Measurements from ENCODE around the gene WDFY4.

WDFY4 gene

DNA sequence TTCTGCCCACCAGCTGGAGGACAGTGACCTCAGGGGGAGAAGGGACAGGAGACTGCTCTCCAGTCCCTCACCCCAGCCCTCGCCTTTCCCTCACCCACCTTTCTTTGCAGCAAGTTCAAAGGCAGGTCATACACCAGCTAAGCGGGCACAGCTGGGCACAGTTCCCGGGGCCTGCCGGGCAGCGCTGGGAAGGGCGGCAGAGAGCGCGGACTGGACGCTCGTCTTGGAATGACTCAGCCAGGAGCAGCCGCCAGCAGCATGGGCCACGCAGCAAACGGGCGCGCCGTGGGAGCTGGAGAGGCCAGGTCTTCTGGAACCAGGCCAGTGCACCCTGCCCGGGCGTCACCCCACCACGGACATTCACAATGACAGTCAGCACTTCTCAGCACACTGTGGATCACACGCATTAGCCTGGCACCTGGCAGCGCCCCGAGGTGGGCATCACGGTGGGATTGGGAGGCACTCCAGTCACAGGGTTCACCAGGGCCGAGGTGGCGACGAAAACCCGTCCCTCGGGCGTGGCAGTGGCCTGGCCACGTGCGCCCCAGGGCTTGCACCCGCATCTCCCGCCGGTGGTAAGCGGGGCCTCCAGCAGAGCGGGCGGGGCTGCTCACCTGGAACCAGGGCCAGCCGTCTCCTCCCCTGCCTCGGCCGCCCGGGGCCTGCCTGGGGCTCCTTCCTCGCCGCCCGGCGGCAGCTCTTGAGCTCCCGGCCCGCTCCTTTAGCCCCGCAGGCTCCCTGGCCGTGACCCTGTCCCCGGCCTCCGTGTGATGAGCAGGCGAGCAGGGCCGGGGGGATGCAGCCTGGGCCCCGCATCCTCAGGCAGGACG is 29.0 kb upstream of the WDFY4 start:
- no peak for DNase-seq

DNA sequence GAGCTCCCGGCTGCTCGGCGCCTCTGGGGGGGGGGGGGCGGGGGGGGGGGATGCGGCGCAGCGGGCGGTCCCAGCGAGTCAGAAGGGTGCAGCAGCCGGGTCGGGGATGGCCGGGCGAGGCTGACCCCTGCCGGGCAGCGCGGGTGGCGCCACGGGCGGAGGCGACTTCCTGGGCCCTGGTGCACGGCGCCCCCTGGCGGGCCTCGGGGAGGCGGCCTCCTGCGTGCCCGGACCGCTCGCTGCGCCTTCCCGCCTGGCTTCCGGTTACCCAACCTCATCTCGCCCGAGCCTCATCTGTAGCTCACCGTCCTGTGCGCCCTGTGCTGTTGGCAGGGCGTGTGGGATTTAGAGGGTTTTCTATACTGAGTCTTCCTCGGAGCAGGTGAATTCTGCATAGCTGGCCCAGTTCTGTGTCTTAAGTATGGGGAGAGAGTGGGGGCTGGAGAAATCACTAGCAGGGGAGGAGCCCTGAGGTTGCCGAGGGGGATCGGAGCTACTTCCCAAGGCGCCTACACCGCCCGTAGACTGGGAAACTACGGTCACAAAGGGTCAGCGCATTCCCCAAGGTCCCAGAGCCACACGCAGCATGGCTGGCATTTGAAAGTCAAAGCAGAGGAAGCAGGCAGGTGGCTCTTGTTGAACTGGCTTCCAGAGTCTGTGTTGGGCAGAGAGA is 28.3 kb upstream of the WDFY4 start:
- peak; percentile 18 to 55 for DNase-seq

DNA sequence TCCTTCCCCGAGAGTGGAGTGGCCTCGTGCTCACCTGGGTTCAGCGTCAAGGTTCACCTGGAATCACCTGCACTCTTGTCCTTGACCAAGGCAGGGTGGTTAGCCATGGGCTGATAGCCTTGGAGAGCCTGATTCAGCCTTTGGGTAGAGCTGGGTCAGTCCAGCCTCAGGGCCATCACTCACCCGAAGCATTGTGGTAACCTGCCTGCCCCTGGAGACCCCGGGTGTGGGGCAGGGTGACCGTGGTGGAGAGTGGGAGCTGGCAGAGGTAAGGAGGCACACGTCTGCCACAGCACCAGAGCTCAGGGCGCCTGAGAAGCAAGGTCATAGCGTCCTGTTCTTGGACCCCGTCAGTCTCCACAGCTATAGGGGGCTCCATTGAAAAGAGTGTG is 27.8 kb upstream of the WDFY4 start:
- no peak for DNase-seq

DNA sequence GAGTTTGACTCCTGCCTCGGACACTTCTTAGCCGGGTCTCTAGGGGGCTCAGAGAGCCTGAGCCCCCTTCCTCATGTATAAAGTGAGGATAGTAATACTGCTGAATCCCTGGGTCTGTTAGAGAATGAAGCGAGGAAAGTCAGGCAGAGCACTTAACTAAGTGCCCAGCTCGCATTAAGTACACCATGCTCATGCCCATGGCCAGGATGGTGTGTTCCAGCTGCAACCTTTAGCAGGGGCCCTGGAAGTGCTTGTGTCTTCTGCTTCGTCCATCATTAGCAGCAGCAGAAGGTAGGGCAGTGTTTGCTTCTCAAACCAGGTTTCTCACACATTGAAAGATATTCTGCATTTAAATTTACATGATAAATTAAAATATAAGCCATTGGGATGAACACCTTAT is 27.3 kb upstream of the WDFY4 start:
- DNase-seq, result no peak

DNA sequence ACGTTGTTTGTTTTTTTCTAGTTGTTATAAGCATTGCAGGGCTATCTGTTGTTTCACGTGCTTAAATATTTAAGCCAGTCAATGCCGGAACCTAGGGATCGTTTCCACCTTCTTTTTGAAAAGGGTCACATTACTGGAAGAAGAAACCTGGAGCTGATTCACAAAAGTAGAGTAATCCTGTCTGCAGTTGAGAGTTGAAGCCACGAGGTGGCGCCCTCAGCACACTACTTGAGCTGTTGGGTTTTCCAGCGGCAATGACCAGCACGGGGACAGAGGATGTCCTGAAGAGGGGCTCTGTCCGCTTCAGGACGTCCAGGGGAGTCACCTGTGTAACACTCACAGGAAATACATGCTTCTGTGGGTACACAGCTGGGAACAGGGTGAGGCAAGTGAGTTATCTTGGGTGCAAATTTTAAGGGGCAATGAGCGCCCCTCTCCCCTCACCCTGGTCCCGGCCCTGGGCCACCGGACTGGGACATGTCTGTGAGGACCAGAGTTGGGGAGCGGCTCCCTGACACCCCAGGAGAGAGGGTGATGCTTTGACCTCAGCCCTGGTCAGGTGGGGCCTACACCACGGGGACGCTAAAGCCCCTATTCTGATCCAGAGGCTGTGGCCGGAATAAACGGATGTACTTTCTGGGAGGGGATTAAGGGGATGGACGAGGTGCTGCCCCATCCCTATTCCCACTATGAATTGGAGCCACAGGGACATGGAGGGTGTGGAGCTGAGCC is 26.3 kb upstream of the WDFY4 start:
- peak; percentile 14 to 31 for DNase-seq

DNA sequence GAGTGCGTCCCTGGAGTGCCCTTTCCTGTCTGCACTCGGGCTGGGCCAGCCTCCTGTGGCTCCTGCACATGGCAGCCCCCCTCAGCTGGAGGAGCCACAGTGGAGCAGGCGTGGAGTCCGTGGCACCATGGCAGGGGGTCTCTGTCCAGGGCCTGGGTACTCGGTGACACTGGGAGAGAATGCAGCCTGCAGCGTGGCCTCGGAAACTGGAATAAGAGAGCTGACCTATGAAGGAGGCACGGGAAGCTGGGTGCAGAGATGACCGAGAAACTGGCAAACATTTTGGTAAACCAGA is 25.8 kb upstream of the WDFY4 start:
- no peak for DNase-seq

DNA sequence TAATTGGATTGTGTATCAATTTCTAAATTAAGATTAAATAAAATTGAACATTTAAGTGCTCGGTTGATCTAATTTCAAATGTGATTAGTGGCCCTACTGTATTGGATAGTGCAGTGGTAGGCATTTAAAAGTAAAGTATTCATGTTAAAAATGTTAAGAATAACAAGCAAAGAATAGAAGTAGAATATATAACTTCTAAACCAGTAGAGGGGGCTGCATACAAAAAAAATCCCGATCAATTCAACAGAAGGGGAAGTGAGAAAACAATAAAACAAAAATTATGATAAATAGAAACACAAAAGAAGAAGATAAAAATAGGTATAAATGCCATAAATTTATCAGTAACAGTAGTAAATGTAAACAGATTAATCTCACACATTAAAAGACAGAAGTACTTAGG is 24.9 kb upstream of the WDFY4 start:
- DNase-seq, result no peak

DNA sequence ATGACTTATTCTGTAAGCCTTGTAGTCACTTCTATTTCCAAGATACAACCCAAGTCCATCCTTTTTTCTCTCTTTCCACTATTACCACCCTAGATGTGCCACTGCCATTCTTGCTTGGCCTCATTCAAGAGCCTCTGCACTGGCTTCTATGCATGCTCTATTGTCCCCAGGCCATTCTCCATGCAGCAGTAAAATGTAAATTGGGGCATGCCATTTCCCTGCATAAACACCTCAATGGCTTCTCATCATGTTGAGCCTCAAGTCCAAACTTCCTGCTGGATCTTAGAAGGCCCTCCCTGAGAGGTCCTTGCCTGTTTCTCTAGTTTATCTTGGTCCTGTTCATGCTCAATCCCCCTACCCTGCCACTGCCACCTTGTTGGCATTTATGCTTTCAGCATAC is 23.2 kb upstream of the WDFY4 start:
- DNase-seq, result no peak

DNA sequence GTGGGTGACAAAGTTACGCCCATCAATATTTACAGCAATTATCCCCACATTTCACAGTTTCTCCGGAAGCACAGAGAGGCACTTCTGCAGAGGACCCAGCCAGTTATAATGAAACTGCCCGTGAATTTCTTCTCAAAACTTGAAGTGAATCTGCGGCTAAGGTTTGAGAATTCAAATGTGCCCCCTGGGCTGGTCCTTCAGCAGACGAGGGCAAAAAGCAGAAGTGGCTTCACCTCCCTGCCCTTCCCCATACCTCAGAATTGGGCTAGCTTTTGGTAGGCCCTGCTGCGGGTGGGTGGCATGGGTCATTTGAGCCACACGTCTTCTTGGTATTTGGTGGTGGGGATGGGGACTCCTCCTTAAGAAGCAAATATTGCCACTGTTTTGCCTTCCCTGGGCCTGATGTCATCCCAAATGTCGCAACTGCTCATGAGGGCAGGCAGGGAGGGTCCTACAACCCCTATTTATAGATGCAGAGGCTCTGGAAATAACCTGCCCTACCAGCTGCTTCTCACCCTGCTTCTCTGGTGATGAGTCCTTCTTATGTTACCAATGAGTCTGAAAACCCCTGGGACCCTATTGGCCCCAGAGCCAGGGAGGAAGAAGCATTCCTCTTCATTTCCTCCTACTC is 16.6 kb upstream of the WDFY4 start:
- no peak for DNase-seq

DNA sequence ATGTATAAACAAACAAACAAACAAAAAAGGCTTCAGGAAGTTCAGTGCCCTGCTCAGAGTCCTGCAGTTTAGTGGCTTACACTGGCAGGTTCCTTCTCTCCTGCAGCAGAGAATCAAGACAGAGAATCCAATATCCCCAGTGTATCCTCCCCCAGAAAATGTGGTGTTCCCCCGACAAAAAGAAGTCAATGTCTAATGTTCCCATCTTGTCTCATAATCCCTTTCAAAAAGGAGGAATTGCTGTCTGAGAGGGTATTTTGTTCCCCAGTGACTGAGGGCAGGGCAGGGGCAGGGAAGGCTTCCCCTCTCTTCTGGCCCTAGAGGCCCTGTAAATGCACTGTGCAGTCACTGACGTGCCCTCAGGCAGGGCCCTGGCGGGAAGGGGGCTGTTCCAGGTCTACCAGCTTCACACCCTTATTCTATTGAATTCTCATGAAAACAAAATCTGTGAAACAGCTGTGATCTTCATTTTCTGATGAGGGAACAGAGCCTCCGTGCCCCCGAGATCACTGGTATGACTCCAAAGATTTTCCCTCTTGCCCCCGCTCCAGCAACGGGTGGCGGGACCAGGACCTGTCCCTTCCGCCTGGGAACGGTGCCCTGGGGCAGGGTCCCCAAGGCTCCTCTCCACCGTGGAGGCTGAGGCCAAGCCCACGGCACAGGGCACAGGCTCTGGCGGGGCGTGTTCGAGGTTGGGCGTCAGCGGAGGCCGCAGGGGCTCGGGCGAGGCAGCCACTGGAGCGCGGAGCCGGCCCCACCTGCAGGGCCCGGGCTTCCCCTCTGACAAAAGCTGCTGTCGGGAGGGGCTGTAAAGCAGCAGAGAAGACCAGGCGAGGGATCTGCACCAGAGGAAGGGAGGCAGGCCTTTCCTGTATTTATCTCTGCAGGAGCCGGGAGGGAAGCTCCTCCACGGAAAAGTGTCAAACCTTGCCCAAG is 13.4 kb upstream of the WDFY4 start:
- no peak for DNase-seq

DNA sequence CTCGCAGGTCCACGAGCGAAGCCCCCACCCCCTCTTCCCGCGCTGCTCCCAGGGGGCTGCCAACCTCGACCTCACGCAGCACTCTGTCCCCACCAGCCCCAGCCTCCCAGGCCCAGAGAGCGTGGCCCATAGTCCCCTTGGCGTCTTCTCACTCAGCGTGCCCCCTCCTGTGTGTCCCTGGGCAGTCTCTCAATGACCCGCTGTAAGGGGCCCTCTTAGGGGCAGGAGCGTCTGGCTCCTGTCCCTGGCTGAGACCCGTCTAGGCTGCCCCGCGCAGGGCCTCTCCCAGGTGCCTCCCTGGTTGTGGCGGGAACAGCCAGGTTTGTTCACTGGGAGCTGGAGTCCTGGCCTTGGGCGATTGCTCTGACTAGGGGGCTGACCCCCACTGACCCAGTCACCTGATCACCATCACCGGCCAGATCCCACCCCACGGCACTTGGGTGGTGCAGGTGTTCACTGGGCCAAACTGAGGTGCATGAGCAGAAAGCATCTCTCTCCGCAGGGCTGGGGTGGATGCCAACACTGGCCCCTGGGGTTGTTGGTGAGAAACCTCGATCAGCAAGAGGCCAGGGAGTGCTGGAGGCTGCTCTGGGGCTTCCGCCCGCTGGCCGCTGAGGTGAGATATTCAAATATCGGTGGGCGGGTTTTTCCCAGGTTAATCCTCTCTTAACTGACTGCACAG is 12.6 kb upstream of the WDFY4 start:
- DNase-seq, result no peak

DNA sequence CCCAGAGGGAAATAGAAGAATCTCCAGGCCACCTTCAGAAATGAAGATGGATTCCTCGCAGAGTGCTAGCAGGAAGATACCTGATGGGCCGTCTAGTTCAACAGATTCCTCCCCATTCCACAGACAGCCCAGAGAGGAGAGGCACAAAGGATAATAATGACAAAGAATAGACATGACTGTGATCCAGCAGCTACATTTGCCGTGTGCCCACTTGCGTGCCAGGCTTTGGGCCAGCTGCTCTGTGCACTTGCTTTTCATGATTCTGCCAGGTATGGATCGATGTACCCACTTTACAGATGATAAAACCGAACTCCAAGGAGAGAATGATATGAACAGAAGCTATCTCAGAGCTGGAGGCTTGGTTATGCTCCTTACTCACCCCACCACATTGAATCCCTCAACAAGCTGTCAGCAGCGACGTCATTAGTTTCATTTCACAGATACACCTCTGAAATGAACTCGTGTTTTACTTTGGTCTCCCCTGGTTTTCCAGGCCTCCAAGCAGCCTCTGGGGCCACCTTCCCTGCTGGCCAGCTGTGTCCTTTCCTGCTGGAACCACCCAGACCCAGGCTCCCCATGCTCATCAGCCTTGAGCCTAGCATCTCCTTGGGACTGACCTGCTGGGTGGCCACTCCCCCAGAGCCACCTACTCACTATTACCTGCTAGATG is 11.9 kb upstream of the WDFY4 start:
- no peak for DNase-seq

DNA sequence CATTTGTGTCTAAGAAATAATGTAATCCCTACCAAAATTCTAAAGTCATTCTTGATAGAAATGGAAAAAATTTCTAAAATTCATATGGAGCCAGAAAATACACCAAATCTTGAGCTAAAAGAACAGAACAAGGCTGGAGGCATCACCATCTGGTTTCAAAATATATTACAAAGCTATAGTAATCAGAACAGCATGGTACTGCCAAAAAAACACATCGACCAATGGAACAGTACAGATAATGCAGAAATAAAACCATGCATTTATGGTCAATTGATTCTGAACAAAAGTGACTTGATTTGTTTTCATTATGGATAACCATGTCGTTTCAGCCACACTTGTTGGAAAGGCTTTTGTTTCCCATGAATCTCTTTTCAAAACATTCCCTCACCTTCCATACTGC is 7.0 kb upstream of the WDFY4 start:
- no peak for DNase-seq

DNA sequence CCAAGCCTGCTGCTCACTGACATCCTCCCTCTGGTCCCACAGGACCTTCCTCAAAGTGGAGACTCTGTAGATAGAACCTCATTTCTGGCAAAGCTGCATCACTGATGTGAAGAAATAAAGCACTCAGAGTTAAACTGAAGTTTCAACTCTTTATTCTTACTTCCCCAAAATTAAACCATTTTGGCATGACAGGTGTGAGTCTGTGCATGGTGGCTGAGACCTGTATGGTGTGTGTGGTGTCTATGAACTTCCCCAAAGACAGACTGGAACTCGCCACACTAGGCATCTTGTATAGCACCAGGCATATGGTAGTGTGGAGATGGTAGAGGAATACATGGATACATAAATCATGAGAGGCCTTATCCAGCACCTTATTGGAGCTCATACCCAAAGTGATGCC is 6.6 kb upstream of the WDFY4 start:
- no peak for DNase-seq

DNA sequence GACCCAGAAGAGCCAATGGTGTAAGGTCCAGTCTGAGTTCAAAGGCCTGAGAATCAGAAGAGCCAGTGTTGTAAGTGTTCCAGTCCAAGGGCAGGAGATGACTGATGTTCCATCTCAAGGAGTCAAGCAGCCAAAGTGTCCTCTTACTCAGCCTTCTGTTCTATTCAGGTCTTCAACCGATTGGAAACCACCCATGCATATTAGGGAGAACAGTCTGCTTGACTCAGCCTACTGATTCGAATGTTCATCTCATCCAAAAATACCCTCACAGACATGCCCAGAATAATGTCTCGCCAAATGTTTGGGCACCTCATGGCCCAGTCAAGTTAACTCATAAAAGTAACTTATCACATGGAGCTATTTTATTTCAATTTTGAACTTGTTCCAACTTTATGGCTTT is 2.9 kb upstream of the WDFY4 start:
- no peak for DNase-seq

DNA sequence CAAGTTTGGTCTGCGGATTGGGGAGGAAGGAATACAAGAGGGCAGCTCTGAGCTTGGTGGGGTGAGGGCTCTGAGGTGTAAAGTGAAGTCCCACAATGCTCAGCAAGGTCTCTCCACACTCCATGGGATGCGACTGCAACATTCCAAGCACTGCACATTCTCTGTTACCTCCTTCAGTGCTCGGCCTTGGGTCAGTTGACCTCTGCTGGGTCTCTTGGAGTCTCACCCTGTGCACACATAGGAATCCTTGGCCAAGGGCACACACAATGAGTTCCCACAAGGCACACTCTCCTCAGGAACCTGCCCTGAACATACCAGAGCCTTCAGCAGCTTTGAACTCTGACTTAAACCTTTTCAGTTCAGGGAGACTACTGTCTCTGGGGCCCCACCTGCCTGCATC is 2.4 kb upstream of the WDFY4 start:
- no peak for DNase-seq

DNA sequence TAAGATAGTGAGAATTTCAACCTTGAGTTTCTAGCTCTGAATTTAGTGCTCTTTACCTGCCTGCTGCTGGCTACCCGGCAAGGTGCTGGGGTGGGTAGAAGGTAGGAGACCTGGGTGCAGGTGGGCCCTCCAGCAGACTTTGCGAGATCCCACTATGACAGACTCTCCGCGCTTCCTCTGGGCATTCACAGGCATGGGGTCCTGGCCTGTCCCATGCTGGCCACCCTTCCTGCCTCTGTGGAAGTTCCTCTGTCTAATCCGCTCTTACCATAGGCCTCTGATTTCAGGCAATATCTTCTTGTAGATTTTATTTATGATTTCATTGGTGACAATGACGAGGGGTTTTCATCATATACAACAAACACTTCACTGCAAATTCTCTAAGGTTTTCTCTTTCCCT is 1.2 kb upstream of the WDFY4 start:
- DNase-seq, result no peak

DNA sequence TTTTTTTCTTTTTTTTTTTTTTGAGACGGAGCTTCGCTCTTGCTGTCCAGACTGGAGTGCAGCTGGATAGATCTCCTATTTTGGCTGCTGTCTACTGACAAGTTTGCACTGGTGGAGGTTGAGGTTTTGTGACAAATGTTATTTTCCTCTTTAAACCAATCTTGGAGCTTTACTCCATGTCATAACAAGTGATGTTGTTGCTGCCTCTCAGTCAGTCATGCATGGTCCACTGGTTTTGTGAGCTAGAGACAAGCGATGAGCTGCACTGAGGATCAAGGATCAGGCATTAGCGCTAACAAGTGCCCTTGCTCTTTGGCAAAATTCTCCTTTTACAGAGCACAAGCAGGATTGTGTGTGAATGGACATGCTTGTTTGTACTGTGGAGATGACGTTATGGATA is 805 bp upstream of the WDFY4 start:
- DNase-seq, result no peak

DNA sequence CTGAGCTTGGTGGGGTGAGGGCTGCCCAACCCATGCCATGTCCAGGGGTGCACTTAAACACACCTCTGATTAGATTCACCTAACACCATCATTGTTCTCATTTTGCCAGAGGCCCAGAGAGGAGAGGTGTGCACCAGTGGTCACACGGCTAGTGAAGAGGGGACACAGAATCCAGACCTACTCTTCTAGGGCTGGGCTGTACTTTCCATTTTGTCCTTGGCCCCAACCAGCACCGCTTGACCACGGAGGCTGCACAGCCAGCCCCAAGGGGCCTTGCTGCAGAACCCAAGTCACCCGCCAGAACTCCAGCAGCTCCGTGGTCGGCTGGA is 246 bp upstream of the WDFY4 start:
- DNase-seq, result no peak

DNA sequence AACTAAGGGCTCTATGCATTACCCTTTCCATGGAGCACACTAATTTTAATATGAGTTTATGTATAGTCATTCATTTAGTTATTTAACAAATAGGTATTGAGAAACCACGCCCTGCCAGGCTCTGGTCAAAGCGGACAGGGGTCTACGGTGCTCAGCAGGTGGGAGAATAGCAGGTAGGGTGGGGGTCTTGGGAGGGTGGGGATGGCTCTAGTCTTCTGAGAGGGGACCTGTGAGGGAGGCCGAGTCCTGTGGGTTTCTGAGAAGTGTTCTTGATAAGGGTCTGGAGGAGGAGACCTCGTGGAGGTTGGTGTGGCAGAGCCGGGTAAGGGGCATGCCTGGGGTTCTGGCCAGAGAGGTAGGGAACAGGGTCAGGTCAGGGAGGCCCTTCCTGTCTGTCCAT is 1.1 kb downstream of the WDFY4 start:
- no peak for DNase-seq

DNA sequence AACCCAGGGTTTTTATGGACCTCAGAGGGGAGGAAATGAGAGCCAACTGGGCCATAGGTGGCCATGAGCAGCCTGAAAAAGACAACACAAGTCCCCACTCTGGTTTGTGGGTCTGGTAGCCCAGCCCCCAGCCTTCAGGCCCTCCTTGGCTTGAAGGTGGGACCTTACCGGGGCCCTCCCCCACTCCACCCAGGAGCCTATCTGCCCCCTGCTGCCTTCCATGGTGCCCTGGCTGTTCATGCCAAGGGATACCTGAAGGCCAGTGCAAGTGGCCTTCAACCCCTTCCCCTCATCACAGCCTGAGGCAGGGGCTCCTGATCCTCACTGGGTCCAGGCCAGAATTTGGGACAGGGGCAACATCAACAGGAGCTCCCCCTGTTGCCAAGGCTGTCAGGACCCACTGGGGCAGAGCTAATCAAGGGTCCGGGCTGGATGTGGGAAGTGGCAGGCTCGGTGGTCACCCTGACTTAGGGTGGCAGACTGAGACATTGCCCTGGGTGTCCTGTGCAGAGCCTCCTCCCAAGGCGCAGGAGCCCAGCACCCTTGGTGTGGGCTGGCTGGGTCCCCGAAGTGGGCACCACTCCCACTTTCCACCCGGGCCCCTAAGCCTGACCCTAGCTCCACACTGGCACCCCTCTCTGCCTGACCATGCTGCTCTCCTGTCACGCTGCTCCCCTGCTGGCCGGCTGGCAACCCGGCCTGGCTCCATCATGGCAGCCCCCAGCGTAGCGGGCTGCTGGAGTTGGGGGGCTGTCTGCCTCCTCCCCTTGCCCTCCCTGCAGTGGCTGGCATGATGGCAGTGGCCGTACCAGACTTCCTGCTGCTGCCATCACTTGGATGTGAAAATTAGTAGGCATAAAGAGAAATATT is 6.4 kb downstream of the WDFY4 start:
- no peak for DNase-seq

Measured in SHP77 (cell line).